HCT116 (cell line): ENCODE data around the gene CORO2B. TPM values are rescaled to one million over a fixed set of nuclear protein-coding genes. Genes with fewer than 3 reads are reported as not detected.

Source experiments
- ATAC-seq: fragments of 200-7000 bp; cut with Tn5 transposase; 2 replicates; pipeline ENCODE4 v1.9.1; 2020; ENCODE audit warnings: mild to moderate bottlenecking, moderate library complexity
- BruUV-seq: library from RNA; stranded (reverse); fragments of 400-500 nt; replicated peaks from 2 replicates; lab custom pipeline; 2021; lab: Mats Ljungman, UMichigan
- CTCF ChIA-PET: fragments of 300-600 bp; sonication (Branson Sonifier 250); formaldehyde crosslinking; loops from one replicate; lab custom pipeline; 2021; ENCODE audit warnings: antibody characterized with exemption; lab: Charles Lee
- POLR2A ChIA-PET: fragments of 300-600, 350-600 bp; sonication (Branson Sonifier 250); formaldehyde crosslinking; loops from one replicate; lab custom pipeline; 2021; ENCODE audit warnings: antibody characterized with exemption; lab: Charles Lee
- RAD21 ChIA-PET, 2 experiments: fragments of 300-600 bp; sonication (Branson Sonifier 250); formaldehyde crosslinking; loops; one replicate each; lab custom pipeline; 2023; ENCODE audit warnings: low total read pairs in 2 of 2; ENCODE audit not compliant: uncharacterized antibody in 2 of 2, unreplicated experiment in 2 of 2, low non-redundant PET in 1 of 2; lab: Charles Lee
- DNase-seq: peaks from one replicate; pipeline ENCODE4 v3.0.0-alpha.2; 2010; ENCODE audit warnings: low read depth, low spot score
- H2AFZ ChIP-seq: fragments of 200-600 bp; shearing (Covaris generic), sonication (generic); 2 replicates; pipeline ENCODE4 v1.6.1; 2017; ENCODE audit warnings: low read depth, mixed run types, mixed read lengths, antibody characterized with exemption, low read length; ENCODE audit not compliant: poor library complexity, severe bottlenecking
- H3K27ac ChIP-seq: 2 replicates; pipeline ENCODE4 v1.5.1; 2012; ENCODE audit warnings: low read depth, low read length
- H3K27me3 ChIP-seq: fragments of 200-600 bp; sonication (generic); 2 replicates; pipeline ENCODE4 v1.6.1; 2016; ENCODE audit warnings: mixed run types, low read length, mixed read lengths; ENCODE audit not compliant: insufficient read depth
- H3K36me3 ChIP-seq, 2 experiments: fragments of 200-500 bp in 1 of 2; fragments of 200-600 bp in 1 of 2; sonication (Bioruptor generic) in 1 of 2; sonication (generic) in 1 of 2; 2 replicates each; pipeline versions ENCODE4 v1.5.1 to v1.6.1; 2014 to 2016; ENCODE audit warnings: low read length in 2 of 2, inconsistent platforms in 1 of 2, mixed read lengths in 1 of 2, mixed run types in 1 of 2; ENCODE audit not compliant: insufficient read depth in 2 of 2, control insufficient read depth in 1 of 2
- H3K4me1 ChIP-seq, 2 experiments: fragments of 200-600 bp in 1 of 2; sonication (generic) in 1 of 2; 2 replicates each; pipeline versions ENCODE4 v1.5.1 to v1.6.1; 2012 to 2017; ENCODE audit warnings: low read length in 2 of 2, inconsistent platforms in 1 of 2, mild to moderate bottlenecking in 1 of 2, mixed read lengths in 1 of 2, mixed run types in 1 of 2, moderate library complexity in 1 of 2; ENCODE audit not compliant: insufficient read depth in 2 of 2, control insufficient read depth in 1 of 2
- H3K4me2 ChIP-seq: fragments of 200-600 bp; sonication (generic); 2 replicates; pipeline ENCODE4 v1.6.1; 2017; ENCODE audit warnings: mixed run types, low read length, mixed read lengths
- H3K4me3 ChIP-seq, 2 experiments: fragments of 200-600 bp in 1 of 2; sonication (generic) in 1 of 2; replicated peaks in 1 of 2; 2 replicates each; pipeline ENCODE4 v1.5.1; 2011 to 2016; ENCODE audit warnings: low read length in 2 of 2, control low read depth in 1 of 2, low read depth in 1 of 2, mild to moderate bottlenecking in 1 of 2, mixed read lengths in 1 of 2, mixed run types in 1 of 2
- H3K79me2 ChIP-seq: fragments of 200-600 bp; sonication (generic); 2 replicates; pipeline ENCODE4 v1.6.1; 2017; ENCODE audit warnings: mild to moderate bottlenecking, mixed run types, low read length, moderate library complexity, mixed read lengths; ENCODE audit not compliant: insufficient read depth
- H3K9ac ChIP-seq: fragments of 200-600 bp; sonication (generic); 2 replicates; pipeline ENCODE4 v1.6.1; 2016; ENCODE audit warnings: low read length, mixed read lengths
- H3K9me2 ChIP-seq: fragments of 200-600 bp; sonication (generic), shearing (Covaris generic); 2 replicates; pipeline ENCODE4 v1.6.1; 2017; ENCODE audit warnings: mixed run types, mild to moderate bottlenecking, moderate library complexity; ENCODE audit not compliant: insufficient read depth
- H3K9me3 ChIP-seq, 2 experiments: fragments of 200-500 bp in 1 of 2; fragments of 200-600 bp in 1 of 2; sonication (Bioruptor generic) in 1 of 2; sonication (generic) in 1 of 2; 2 replicates each; pipeline ENCODE4 v1.6.1; 2014 to 2017; ENCODE audit warnings: low read length in 2 of 2, mixed read lengths in 2 of 2, inconsistent platforms in 1 of 2, low read depth in 1 of 2, mild to moderate bottlenecking in 1 of 2, mixed run types in 1 of 2, moderate library complexity in 1 of 2; ENCODE audit not compliant: control insufficient read depth in 1 of 2, insufficient read depth in 1 of 2
- H4K20me1 ChIP-seq: fragments of 200-600 bp; sonication (generic), shearing (Covaris generic); 2 replicates; pipeline ENCODE4 v1.6.1; 2017; ENCODE audit warnings: mixed run types, mild to moderate bottlenecking, moderate library complexity; ENCODE audit not compliant: insufficient read depth
- ATF3 ChIP-seq: IDR thresholded peaks from 2 replicates; pipeline ENCODE4 v1.6.1; 2012
- CEBPB ChIP-seq: IDR thresholded peaks from 2 replicates; pipeline ENCODE4 v1.6.1; 2012; ENCODE audit warnings: low read depth
- CTCF ChIP-seq, 3 experiments: fragments of 200-600 bp in 1 of 3; sonication (generic) in 1 of 3; IDR thresholded peaks in 2 of 3; conservative IDR thresholded peaks in 1 of 3; 2 replicates each; pipeline ENCODE4 v1.5.1; 2012 to 2017; ENCODE audit warnings: low read depth in 2 of 3, low read length in 2 of 3, antibody characterized with exemption in 1 of 3, borderline replicate concordance in 1 of 3, control low read depth in 1 of 3, mild to moderate bottlenecking in 1 of 3, mixed read lengths in 1 of 3, mixed run types in 1 of 3, moderate library complexity in 1 of 3; ENCODE audit not compliant: insufficient read depth in 1 of 3
- ELF1 ChIP-seq: IDR thresholded peaks from 2 replicates; pipeline ENCODE4 v1.6.1; 2012; ENCODE audit warnings: low read depth, borderline replicate concordance
- EZH2 ChIP-seq: fragments of 200-600 bp; sonication (generic); IDR thresholded peaks from 2 replicates; pipeline ENCODE4 v1.6.1; 2017; ENCODE audit warnings: antibody characterized with exemption, mixed run types
- EZH2phosphoT487 ChIP-seq: fragments of 200-600 bp; IDR thresholded peaks from 2 replicates; pipeline ENCODE4 v1.6.1; 2018; ENCODE audit warnings: antibody characterized with exemption, borderline replicate concordance
- FOSL1 ChIP-seq: IDR thresholded peaks from 2 replicates; pipeline ENCODE4 v1.6.1; 2012; ENCODE audit warnings: low read depth
- JUND ChIP-seq: IDR thresholded peaks from 2 replicates; pipeline ENCODE4 v1.6.1; 2012
- POLR2A ChIP-seq: IDR thresholded peaks from 2 replicates; pipeline ENCODE4 v1.7.0; 2011; ENCODE audit warnings: borderline replicate concordance; ENCODE audit not compliant: insufficient read depth, insufficient read length; ENCODE audit errors: extremely low read depth
- POLR2AphosphoS5 ChIP-seq: IDR thresholded peaks from 2 replicates; pipeline ENCODE4 v1.6.1; 2011; ENCODE audit warnings: mild to moderate bottlenecking, low read depth, low read length, moderate library complexity
- SP1 ChIP-seq: IDR thresholded peaks from 2 replicates; pipeline ENCODE4 v1.6.1; 2012; ENCODE audit warnings: low read depth
- TCF7L2 ChIP-seq: IDR thresholded peaks from 2 replicates; pipeline ENCODE4 v1.7.0; 2011; ENCODE audit warnings: borderline replicate concordance, inconsistent platforms; ENCODE audit not compliant: insufficient read depth, insufficient read length; ENCODE audit errors: extremely low read depth
- YY1 ChIP-seq: IDR thresholded peaks from 2 replicates; pipeline ENCODE4 v1.6.1; 2011; ENCODE audit warnings: low read length, low read depth, moderate library complexity, mild to moderate bottlenecking; ENCODE audit not compliant: insufficient replicate concordance; ENCODE audit errors: extremely low read depth
- intact Hi-C: fragments of 100-400 bp; cut with micrococcal nuclease; formaldehyde crosslinking; loops from 2 replicates; pipeline ENCODE4 v1.10.0; 2022
- total RNA-seq: library from RNA; stranded (reverse); gene quantifications from one replicate; pipeline ENCODE4 v1.2.1, GENCODE V29; 2021; ENCODE audit not compliant: unreplicated experiment

Gene CORO2B
- total RNA-seq, 1 experiment from 2014 or later = 2.8 TPM

GRCh38 chr15:68589783-68590710, 11.3 kb downstream of the CORO2B start:
- H3K9me3 ChIP-seq = no peaks in the 10 kb centered on the region
- no peak overlapping the region for H3K4me2 ChIP-seq
- H2AFZ ChIP-seq = no peak overlapping the region
- CTCF ChIA-PET = no interaction called here
- intact Hi-C loops = no loop called here
- H3K27ac ChIP-seq = no peak overlapping the region
- no TSS peak for BruUV-seq
- H3K4me1 ChIP-seq = peaks cover 17 to 40% of the 10 kb centered on the region in 2 experiments
- H3K4me3 ChIP-seq = no peak overlapping the region
- POLR2A ChIA-PET = no interaction called here
- no peaks in the 10 kb centered on the region for H3K36me3 ChIP-seq
- H3K79me2 ChIP-seq = no peaks in the 10 kb centered on the region
- no peaks in the 10 kb centered on the region for H4K20me1 ChIP-seq
- no peak overlapping the region for H3K9ac ChIP-seq
- no peak for TF ChIP-seq FOSL1
- TF ChIP-seq POLR2A = no peak
- TF ChIP-seq YY1 = no peak
- TF ChIP-seq EZH2phosphoT487 = no peak
- no peak for TF ChIP-seq EZH2
- no peak for TF ChIP-seq JUND
- no peak for TF ChIP-seq POLR2AphosphoS5
- no peak for TF ChIP-seq CTCF (IDR thresholded peaks at IDR 0.05 in 2 of 3, conservative IDR thresholded peaks at IDR 0.05 in 1 of 3; ENCODE audit: borderline replicate concordance in 1 of 3, insufficient read depth in 1 of 3, low read depth in 2 of 3, low read length in 2 of 3)
- TF ChIP-seq ATF3 = no peak
- no peak for TF ChIP-seq ELF1
- no peak for TF ChIP-seq SP1
- no peak for TF ChIP-seq CEBPB
- TF ChIP-seq TCF7L2 = no peak
- no peaks in the 10 kb centered on the region for H3K9me2 ChIP-seq
- DNase-seq (no peak), ATAC-seq (no peak)
- no peaks in the 10 kb centered on the region for H3K27me3 ChIP-seq
- RAD21 ChIA-PET = no interaction called here
